HG02678 (cell line): Measurements from ENCODE around the gene KAZN.

ENCODE experiments used
- ATAC-seq: cut with Tn5 transposase; IDR thresholded peaks from one replicate; pipeline ENCODE4 v1.9.1; 2021; ENCODE audit warnings: mild to moderate bottlenecking, moderate library complexity; ENCODE audit not compliant: unreplicated experiment

The KAZN gene

DNA sequence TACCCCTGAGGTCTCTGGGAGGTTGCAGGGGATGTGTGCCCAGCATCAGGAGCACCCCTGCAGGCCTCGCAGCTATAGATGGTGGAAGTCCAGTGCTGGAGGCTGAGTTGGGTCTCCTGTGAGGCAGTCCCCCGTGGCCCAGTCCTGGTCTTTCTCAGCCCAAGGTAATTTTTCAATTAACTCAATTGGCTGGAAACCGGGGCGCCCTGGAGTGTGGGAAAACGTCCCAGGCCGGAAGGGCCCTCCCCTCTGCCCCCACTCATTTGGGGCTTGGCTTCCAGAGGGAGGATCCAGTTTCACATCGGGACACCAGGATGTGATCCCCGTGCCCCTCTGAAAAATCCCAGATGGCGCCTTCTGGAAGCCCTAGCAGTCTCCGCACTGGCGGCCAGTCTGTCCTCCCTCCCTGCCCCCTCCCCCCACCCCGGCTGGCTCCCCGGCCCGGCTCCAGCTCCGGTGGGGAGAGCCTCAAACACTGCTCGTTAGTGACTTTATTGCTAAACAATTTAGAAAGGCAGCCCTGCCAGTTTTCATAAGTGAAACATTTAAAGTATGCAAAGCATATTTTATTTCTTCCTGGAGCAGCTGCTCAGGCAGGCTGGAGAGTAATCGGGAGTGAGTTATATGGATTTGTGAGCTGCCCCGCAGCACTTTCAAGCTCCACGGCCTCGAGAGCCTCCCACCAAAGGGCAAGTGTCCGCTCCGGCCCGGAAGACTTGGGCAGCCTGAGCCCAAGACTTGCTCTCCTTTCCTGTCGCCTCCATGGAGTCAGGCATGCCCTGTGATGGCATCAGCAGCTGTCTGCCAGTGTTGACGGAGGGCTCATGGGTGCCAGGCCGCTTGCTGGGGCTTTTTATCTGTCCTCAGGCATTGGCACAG, 346.9 kb downstream of the KAZN start:
- ATAC-seq: no peak

DNA sequence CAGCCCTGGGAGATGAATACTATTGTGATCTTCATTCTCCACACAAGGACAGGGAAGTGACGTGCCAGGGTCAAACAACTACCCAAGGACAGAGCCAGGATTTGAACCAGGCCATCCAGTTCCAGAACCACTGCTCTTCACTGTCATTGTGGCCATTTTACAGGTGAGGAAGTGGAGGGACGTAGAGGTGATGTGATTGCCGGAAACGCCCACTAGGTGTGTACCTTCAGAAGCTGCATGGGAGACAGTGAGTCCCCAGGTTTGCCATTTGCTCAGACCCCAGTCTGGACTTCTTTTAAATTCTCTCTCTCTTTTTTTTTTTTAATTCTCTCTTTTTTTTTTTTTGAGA, 347.5 kb downstream of the KAZN start:
- no peak for ATAC-seq

DNA sequence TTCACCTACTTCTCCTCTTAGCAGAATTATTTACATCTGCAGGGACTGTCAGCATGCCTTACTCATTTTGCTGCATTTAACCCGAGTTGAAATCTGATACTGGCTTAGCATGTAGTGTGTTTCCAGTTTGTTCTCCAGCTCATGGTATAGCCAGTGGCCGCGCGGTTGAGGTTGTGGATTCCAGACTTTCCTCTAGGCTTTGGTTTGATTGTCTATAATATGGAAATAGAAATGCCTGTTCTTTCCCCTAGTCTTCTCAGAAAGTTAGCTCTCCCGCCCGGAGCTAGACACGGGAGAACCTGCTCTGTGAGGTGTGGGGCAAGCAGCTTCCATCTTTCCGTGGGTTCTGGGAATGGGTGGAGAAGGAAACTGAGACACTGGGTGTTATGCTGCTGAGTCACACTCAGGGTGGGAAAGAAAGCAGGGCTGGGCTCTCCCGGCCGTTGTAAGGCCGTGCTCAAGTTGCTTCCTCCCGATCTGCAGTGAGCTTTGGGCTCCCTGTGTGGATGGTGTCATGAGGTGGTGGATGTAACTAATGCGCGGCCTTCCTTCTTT, 348.3 kb downstream of the KAZN start:
- no peak for ATAC-seq

DNA sequence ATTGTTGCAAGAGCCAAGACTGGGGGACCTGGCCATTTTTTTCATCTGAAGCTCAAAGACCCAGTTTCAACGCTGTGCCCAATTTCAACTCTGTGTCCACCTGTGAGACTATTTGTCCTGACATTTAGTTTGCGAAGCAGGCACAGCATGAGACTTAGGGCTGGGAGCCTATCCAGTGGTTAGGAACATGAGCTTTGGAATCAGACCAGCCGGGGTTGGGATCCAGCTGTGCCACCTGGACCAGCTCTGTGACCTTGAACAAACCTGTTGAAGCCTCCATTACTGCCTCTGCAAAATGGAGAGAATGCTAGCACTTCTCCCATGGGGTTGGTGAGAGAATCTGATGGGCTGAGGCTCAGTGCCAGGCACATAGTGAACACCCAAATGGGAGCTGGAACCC, 348.9 kb downstream of the KAZN start:
- ATAC-seq: no peak

DNA sequence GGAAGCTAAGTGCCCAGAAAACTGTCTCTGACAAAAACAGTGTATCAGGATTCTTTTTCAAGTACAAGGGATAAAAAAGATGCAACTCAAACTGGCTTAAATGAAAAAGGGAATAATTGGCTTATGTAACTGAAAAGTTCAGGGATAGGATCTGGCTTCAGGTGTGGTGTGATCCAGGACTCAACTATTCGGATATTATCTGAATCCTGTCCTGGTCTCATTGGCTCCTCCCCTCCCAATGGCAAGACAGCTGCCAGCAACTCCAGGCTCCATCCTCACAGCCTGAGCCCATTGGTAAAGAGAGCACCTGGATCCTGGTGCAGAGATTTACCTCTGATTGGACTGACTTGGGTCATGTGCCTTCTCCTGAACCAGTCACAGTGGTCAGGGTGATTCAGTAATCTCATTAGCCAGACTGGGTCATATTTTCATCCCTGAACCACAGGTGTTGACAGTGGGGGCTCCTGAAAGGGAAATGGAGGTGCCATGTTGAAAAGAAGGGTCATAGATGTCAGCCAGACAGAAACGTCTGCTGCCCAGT, 349.7 kb downstream of the KAZN start:
- no peak for ATAC-seq

DNA sequence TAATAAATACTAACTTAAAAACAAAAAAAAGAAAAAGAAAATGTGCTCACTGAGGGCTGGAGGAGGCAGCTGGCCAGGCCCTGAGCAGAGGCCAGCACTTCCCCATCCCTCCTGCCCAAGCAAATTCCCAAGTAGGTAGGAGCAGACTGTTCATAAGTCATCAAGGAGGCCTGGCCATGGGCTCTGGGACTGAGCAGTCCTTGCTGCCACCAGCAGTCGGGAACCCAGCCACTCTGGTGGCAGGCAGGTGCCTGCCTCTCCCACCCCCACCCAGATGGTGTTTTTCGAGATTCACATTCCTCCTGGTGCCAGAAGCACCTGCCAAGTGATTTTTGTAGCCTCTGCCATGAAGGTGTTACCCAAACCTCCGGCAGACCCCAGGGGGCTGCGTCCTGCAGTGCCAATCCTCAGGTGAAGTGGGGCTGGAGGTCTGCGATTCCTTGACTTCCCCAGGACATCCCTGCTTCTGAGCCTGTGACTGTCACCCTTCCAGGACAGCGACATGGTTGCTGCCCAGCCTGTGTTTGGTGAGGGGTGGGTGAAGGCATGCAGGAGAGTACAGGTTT, 350.9 kb downstream of the KAZN start:
- no peak for ATAC-seq

DNA sequence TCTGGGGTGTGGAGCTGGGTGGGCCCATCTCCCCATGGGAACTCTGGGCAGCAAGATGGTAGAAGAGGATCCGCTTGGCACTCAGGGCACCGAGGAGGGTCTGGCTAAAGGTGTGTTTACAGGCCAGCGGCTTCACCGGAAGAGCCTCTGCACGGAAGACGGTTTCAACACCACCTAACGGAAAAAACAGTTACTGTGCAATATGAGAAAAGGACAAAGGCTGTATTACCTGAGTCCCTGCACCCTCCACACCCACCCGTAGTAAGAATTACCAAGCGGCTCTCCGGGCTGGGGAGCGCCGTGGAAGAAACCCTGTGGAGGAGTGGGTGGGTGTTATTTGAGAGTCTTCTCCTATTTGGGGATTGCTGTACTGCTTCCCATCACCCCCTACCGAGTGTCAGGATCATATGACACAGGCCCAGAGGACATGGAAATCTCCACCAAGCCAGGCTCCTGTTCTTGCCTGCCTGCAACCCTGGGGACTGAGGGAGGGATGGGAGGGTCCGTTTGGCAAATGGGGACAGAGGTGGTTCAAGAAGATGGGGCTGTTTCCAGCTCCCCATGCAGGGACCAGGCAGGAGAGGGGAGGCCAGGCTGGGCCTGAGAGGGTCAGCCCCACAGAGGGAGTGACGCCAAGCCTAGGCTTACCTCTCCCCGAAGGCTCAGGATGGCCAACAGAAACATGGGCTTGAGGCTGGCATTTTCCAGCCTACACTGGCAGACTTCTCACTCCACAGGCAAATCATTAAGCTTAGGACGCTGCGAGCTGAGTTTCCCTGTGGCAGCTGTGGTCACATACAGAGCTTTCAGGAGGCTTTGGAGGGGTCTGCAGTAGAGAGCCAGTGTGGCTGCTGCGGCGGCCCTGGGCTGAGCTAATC, 351.6 kb downstream of the KAZN start:
- ATAC-seq: no peak

DNA sequence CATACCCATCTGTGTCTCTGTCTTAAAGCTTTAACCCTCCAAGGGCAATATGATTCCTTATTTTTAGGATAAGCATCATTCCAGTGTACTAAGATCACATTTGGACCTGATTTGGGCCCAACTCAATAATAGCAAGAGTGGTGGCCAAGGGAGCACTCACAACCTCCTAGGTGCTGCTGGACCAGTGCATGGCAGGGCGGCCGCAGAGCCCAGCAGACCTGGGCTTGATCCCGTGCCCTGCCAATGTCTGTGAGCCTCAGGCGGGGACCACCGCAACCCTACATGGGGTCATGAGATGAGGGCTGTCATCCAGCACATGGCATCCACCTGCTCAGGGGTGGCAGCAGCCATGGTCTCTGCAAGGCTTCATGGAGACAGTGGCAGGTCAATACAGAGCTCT, 353.3 kb downstream of the KAZN start:
- no peak for ATAC-seq

DNA sequence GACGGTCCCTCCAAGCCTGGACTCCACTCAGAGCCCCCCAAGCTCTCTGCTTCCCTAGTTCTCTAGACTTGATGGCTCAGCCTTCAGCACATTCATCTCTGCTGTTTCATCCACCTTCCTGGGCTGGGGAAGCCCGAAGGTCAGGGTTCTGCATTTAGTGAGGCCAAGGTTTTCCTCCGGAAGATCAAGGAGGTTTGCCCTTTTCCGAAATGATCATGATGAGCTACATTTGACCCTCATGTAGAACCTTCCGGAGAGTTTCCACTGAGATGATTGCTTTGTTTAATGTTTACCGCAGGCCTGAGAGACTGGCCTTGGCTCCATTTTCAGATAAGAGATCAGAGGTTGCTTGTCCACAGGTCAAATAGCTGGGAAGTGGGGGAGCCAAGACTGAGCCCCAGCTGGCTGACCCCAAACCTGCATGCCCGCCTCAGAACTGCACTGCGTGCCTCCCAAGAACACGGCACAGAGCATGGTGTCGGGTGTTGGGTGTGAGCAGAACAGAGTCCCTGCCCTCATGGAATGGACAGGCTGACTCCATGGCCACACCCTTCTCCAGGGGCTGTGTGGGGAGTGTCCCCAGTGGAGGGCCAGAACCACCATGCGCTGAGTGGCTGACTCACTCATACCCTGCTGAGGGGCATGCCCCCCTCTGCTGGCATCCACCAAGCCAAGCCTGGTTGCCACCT, 354.3 kb downstream of the KAZN start:
- ATAC-seq: no peak

DNA sequence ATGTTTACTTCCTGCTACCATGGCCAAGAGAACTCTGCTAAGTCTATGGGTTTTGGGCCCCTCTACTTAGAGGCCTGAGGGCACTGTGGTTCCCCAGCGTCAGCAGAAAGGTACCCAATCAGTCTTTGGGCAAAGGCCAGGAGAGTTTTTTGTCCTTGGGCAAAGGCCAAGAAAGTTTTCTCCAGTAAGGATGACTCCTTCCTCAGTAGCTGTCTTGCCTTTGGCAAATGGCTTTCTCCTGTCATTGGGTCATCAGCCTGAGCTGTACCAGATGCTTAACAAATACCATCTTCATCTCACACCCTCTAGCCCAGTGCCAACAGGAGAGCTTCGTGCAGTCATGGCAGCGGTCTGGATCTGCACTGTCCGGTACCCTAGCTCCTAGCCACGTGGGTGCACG, 355.7 kb downstream of the KAZN start:
- no peak for ATAC-seq

DNA sequence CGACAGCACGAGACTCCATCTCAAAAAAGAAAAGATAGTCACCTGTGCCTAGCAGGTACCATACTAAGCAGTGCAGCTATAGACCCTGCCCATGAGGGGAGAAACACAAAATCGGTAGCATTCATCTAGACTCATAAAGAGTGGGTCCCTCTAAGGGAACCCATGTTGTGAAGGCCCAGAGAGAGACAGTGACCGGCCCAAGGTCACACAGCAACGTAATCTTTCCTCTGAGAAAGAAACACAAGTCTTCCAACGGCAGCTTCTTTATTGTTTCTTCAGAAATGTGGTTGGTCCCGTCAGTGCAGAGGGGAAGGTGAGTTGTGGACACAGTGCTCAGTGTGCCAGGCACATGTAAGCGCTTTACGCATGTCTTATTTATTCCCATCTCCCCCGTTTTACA, 356.4 kb downstream of the KAZN start:
- ATAC-seq: no peak

DNA sequence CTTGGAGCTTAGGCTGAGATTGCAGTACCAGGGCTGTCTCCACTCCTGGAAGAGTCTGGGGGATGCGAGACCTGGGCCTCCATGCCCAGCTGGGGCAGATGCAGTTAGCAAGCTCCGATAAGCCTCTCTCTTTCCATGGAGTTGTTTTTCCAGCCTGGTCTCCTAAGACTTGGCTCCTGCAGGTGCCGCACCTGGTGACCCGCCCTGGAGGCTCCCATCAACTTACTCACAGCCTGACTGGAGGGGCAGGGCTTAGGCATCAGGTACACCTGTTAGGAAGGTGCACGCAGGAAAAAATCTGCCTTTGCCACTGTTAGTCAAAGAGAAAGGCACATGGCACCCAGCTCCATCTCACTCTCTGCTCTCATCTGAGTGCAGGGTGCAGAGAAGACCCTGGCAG, 356.9 kb downstream of the KAZN start:
- no peak for ATAC-seq

DNA sequence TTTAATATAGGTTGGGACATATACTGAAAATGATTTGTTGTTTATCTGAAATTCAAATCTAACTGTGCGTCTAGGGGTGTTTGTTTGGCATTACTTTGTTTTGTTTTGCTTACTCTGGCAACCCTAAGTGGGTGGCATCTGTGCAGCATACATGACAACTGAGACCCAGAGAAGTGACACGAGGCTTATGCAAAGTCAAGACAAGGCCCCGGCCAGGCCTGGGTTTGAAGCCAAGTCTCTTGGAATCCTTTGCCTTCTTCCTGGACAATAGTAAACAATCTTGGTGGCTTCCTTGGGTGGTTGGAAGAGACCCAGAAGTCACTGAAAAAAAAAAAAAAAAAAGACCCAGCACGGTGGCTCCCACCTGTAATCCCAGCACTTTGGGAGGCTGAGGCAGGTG, 357.5 kb downstream of the KAZN start:
- no peak for ATAC-seq

DNA sequence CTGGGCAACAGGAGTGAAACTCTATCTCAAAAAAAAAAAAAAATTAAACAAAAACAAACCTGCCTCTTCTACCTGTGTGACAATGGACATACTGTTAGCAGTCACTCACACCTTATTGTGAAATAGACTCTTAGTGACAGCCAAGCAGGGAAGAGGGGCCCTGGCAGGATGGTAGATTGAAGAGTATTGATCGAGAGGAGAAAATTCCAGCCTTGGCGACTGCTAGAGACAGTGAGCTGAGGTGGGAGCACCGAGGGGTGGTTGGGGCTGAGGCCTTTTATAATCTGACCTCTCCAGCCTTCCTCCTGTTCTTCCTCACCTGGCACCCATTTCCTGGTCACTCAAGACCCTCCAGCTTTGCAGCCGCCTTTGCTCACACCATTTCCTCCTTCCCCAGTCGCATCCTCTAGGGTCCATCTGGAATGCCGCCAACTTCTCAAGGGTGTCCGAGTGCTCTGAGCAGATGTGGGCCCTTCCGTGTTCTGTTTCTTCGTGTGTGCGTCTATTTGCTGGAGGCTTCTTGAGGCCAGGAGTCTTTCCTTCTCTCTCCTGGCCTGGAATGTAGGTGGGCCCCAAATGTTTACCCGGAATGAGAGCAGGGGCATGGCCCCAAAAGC, 358.2 kb downstream of the KAZN start:
- no peak for ATAC-seq

DNA sequence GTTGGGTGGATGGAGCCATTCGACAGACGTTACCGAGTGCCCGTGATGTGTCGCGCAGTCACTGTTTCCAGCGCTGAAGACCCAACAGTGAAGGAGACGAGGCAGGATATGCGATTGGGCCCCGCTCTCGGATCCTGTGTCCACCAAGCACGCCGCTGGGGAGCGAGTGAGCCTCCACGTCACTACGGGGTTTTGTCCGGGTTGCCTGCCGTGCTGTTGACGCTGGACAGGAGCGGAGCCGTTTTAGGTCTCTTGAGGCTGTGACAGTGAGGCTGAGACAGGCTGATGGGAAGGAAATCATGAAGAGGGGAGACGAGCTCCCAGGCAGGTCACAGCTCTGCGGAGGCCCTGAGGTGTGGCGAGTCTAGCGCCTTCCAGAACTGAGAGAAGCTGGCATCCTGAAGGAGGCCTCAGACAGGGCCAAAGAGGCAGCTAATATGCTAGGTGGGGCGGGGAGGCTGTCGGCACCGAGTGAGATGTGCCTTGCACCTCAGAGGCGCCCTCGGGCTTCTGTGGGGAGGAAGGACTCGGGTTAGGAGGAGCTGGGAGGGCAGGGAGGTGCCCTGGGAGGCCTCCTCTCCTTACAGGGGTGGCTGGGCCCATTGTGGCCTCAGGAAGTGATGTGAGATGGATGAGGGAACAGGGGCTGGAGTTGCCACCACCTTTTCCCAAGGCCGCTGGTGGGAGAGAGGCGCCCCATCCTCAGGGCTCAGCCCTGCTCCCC, 359.1 kb downstream of the KAZN start:
- no peak for ATAC-seq

DNA sequence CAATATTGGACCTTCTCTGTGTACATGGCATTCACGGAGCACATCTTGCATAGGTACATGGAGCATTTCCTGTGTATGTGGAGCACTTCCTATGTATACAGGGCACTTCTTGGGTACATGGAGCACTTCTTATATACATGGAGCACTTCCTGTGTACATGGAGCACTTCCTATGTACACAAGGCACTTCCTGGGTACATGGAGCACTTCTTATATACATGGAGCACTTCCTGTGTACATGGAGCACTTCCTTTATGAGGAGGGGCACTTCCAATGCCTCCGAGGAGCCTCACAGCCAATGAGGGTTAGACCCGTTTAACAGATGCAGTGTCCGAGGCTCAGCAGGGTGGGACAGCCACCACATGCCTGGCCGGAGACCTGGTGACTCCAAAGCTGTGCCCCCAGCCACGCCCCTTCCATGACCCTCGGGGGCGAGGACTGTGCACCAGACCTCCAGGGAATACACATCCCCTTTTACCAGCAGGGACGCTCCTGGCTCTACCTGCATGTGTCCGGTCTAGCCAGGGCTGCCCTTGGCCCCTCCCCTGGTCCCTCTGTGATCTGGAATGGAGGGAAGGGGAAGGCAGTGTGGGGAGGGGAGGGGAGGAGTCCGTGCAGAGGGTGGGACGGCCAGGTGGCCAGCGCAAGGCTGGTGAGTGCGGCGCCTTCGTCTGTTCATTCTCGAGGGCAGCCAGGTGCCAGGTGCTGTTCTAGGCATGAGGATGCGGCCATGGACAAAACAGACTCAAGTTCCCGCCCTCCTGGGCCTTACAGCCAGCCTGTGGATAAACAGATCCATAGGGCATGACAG, 360.0 kb downstream of the KAZN start:
- no peak for ATAC-seq

DNA sequence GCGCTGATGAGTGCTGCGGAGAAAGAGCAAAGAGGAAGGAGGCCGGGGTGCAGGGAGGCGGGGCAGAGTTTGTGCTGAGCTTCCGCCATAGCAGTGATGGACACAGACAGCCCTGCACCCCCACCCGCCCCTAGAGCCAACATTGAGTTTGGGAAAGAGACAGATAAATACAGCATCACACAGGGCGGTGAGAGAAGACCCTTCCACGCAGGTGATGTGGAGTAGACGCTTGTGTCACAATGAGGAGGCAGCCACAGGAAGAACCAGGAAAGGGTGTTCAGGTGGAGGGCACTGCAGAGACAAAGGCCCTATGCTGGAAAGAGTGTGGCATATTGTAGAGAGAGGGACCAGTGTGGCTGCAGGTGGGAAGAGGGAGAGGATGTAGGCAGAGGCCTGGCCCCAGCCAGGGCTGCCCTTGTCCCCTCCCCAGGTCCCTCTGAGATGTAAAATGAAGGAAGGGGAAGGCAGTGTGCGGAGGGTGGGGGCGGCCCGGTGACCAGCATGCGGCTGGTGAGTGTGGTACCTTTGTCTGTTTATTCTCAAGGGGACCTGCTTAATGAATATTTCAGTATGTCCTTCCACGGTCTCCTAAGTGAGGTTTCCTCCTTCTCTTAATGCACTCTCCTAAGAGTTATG, 360.7 kb downstream of the KAZN start:
- ATAC-seq: no peak

DNA sequence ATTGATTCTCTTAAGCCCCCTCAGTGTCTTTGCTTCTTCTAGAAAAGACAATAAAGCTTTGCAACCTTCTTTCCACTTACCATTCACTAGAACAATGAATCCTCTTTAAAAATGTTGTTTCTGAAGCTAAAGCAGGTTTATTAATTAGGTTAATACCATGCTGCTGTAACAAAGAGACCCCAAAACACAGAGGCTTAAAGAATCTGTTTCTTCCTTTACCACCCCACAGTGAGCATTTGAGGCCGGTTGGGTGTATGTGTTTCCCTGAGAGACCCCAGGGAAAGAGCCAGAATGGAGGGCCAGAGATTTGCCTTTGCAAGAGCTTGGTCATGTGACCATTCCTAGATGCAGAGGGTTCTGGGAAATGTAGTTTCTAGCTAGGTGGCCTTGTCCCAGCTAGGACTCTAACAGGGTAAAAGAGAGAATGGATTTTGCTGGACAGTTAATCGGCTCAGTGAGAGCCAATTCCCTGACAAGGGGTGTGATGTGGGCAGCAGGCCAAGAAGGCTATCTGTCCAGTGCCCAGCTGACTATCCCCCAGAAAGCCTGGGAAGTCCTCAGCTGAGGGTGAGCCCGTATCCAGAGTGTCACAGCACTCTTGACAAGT, 363.3 kb downstream of the KAZN start:
- no peak for ATAC-seq
